Body of pancreas (tissue), 4 donors: ENCODE results near the gene SLC16A1.

Experiments
- POLR2A ChIP-seq, 3 donors: fragments of 450-650 bp; IDR thresholded peaks; one replicate each; pipeline ENCODE4 v1.6.1; 2016; ENCODE audit warnings: antibody characterized with exemption in 3 of 3, mild to moderate bottlenecking in 2 of 3
- TF ChIP-seq, protein P1 (sequence below), 7 experiments: fragments of 450-650 bp in 4 of 7; fragments of 200-600 bp in 3 of 7; sonication (generic) in 3 of 7; IDR thresholded peaks; one replicate each; pipeline ENCODE4 v1.5.1; 2016 to 2019; ENCODE audit warnings: antibody characterized with exemption in 7 of 7

DNA sequence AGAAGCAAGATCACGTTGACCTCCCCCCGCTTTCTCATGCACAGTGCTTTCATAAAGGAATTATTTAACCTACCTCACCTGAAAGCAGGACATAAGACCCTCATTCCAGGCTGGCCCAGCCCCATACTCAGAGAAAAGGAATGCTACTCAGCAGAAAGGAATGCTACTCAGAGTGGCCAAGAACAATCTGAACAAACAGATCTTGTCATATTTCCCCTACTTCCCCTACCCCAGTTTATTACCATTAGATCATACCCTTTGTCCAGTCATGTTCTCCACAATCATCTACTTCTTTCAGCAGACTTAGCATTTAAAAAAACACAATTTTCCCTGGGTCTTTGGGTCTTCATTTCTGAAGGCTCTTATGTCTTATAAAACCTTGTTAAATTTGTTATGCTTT, 89.8 kb downstream of the SLC16A1 start:
- TF ChIP-seq, protein P1, sequence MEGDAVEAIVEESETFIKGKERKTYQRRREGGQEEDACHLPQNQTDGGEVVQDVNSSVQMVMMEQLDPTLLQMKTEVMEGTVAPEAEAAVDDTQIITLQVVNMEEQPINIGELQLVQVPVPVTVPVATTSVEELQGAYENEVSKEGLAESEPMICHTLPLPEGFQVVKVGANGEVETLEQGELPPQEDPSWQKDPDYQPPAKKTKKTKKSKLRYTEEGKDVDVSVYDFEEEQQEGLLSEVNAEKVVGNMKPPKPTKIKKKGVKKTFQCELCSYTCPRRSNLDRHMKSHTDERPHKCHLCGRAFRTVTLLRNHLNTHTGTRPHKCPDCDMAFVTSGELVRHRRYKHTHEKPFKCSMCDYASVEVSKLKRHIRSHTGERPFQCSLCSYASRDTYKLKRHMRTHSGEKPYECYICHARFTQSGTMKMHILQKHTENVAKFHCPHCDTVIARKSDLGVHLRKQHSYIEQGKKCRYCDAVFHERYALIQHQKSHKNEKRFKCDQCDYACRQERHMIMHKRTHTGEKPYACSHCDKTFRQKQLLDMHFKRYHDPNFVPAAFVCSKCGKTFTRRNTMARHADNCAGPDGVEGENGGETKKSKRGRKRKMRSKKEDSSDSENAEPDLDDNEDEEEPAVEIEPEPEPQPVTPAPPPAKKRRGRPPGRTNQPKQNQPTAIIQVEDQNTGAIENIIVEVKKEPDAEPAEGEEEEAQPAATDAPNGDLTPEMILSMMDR (IDR thresholded peaks at IDR 0.05), result no peak
- no peak for TF ChIP-seq POLR2A (IDR thresholded peaks at IDR 0.05)
